HepG2 (cell line): ENCODE results near the gene B4GALT2.

ENCODE experiments used
- BRCA1 ChIP-seq: sonication (generic); formaldehyde crosslinking; IDR thresholded peaks from 2 replicates; pipeline ENCODE4 v1.4.0; 2020; ENCODE audit warnings: missing genetic modification reagents
- NFATC3 ChIP-seq: sonication (generic); formaldehyde crosslinking; IDR thresholded peaks from 2 replicates; pipeline ENCODE4 v1.5.1; 2020; ENCODE audit warnings: mild to moderate bottlenecking, missing genetic modification reagents
- TRAFD1 ChIP-seq: sonication (generic); formaldehyde crosslinking; IDR thresholded peaks from 2 replicates; pipeline ENCODE4 v1.5.1; 2020; ENCODE audit warnings: missing genetic modification reagents, mild to moderate bottlenecking, borderline replicate concordance
- ZNF30 ChIP-seq: sonication (generic); formaldehyde crosslinking; IDR thresholded peaks from 2 replicates; pipeline ENCODE4 v1.5.0; 2020; ENCODE audit warnings: mild to moderate bottlenecking, missing genetic modification reagents
- ZNF772 ChIP-seq: sonication (generic); formaldehyde crosslinking; IDR thresholded peaks from 2 replicates; pipeline ENCODE4 v1.5.0; 2020; ENCODE audit warnings: mild to moderate bottlenecking, missing genetic modification reagents
- TF ChIP-seq, protein P1 (sequence below): sonication (generic); formaldehyde crosslinking; IDR thresholded peaks from 2 replicates; pipeline ENCODE4 v1.5.0; 2020; ENCODE audit warnings: mild to moderate bottlenecking, missing genetic modification reagents, moderate library complexity

- TF ChIP-seq ZNF772 (CRISPR knock-in tag), result no peak
- TF ChIP-seq NFATC3 (CRISPR knock-in tag), result no peak
- TF ChIP-seq, protein P1, sequence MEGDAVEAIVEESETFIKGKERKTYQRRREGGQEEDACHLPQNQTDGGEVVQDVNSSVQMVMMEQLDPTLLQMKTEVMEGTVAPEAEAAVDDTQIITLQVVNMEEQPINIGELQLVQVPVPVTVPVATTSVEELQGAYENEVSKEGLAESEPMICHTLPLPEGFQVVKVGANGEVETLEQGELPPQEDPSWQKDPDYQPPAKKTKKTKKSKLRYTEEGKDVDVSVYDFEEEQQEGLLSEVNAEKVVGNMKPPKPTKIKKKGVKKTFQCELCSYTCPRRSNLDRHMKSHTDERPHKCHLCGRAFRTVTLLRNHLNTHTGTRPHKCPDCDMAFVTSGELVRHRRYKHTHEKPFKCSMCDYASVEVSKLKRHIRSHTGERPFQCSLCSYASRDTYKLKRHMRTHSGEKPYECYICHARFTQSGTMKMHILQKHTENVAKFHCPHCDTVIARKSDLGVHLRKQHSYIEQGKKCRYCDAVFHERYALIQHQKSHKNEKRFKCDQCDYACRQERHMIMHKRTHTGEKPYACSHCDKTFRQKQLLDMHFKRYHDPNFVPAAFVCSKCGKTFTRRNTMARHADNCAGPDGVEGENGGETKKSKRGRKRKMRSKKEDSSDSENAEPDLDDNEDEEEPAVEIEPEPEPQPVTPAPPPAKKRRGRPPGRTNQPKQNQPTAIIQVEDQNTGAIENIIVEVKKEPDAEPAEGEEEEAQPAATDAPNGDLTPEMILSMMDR (CRISPR knock-in tag), result no peak
- no peak for TF ChIP-seq TRAFD1 (CRISPR knock-in tag)
- TF ChIP-seq ZNF30 (CRISPR knock-in tag), result no peak
- TF ChIP-seq BRCA1, result no peak
Measured at GRCh38 chr1:43957407-43958040, 21.5 kb upstream of the B4GALT2 start.
